HepG2 (cell line): ENCODE data around the gene SOWAHB. TPM values are rescaled to one million over a fixed set of nuclear protein-coding genes. Genes with fewer than 3 reads are reported as not detected.

Source experiments
- ATAC-seq: fragments of 200-7000 bp; cut with Tn5 transposase; 3 replicates; pipeline ENCODE4 v1.9.1; 2020; ENCODE audit warnings: mild to moderate bottlenecking, moderate library complexity
- BruUV-seq: library from RNA; stranded (reverse); fragments of 400-500 nt; replicated peaks from 2 replicates; lab custom pipeline; 2021; lab: Mats Ljungman, UMichigan
- CTCF ChIA-PET: fragments of 300-600 bp; formaldehyde crosslinking; extraction: SDS; loops from one replicate; lab custom pipeline; 2021; ENCODE audit warnings: low total read pairs, inconsistent platforms, low intra/inter-chr PET ratio; lab: Yijun Ruan, JAX
- POLR2A ChIA-PET: fragments of 350-600 bp; sonication (Branson Sonifier 250); formaldehyde crosslinking; loops from one replicate; lab custom pipeline; 2020; ENCODE audit warnings: antibody characterized with exemption, inconsistent platforms; lab: Yijun Ruan, JAX
- DNase-seq: peaks from one replicate; pipeline ENCODE4 v3.0.0-alpha.2; 2015; ENCODE audit warnings: low spot score
- FAIRE-seq: peaks from 3 replicates; lab custom pipeline; 2011; peaks lifted over from hg19 to GRCh38; lab: Jason Lieb, UNC
- H2AFZ ChIP-seq: one replicate; pipeline ENCODE4 v1.6.1; 2011; ENCODE audit warnings: low read length, inconsistent platforms
- H3K27ac ChIP-seq: fragments of 300-600 bp; 3 replicates; pipeline ENCODE4 v1.8.0; 2011; ENCODE audit warnings: mixed run types, mild to moderate bottlenecking, mixed read lengths, low read length, inconsistent platforms; ENCODE audit not compliant: insufficient read depth; ENCODE audit errors: extremely low read length
- H3K27me3 ChIP-seq, 2 experiments: fragments of 200-600 bp in 1 of 2; 2 replicates in 1 of 2; 3 replicates in 1 of 2; pipeline versions ENCODE4 v1.6.0 to v1.8.0; 2011; ENCODE audit warnings: low read length in 2 of 2, mild to moderate bottlenecking in 2 of 2, moderate library complexity in 2 of 2, inconsistent platforms in 1 of 2; ENCODE audit not compliant: insufficient read depth in 2 of 2, control insufficient read depth in 1 of 2
- H3K36me3 ChIP-seq, 2 experiments: fragments of 200-600 bp in 1 of 2; replicated peaks in 1 of 2; 2 replicates in 1 of 2; 3 replicates in 1 of 2; pipeline versions ENCODE4 v1.5.1 to v1.8.0; 2011; ENCODE audit warnings: low read length in 2 of 2, inconsistent platforms in 1 of 2; ENCODE audit not compliant: insufficient read depth in 2 of 2, control insufficient read depth in 1 of 2
- H3K4me1 ChIP-seq: 2 replicates; pipeline ENCODE4 v1.5.1; 2012; ENCODE audit warnings: low read length, inconsistent platforms; ENCODE audit not compliant: insufficient read depth
- H3K4me2 ChIP-seq: 2 replicates; pipeline ENCODE4 v1.6.0; 2011; ENCODE audit warnings: low read depth, low read length, inconsistent platforms
- H3K4me3 ChIP-seq, 3 experiments: fragments of 200-600 bp in 1 of 3; sonication (generic), shearing (Covaris generic) in 1 of 3; replicated peaks in 1 of 3; 2 replicates each; pipeline ENCODE4 v1.5.1; 2011 to 2016; ENCODE audit warnings: low read length in 3 of 3, inconsistent platforms in 2 of 3, low read depth in 2 of 3, mild to moderate bottlenecking in 2 of 3, control low read depth in 1 of 3, mixed read lengths in 1 of 3; ENCODE audit not compliant: insufficient read depth in 1 of 3
- H3K79me2 ChIP-seq: one replicate; pipeline ENCODE4 v1.6.1; 2011; ENCODE audit warnings: low read length, inconsistent platforms; ENCODE audit not compliant: insufficient read depth
- H3K9ac ChIP-seq: 2 replicates; pipeline ENCODE4 v1.6.0; 2011; ENCODE audit warnings: mild to moderate bottlenecking, low read depth, low read length, inconsistent platforms; ENCODE audit not compliant: insufficient read depth
- H3K9me3 ChIP-seq: 2 replicates; pipeline ENCODE4 v1.5.1; 2012; ENCODE audit warnings: mild to moderate bottlenecking, low read length
- H4K20me1 ChIP-seq: 2 replicates; pipeline ENCODE4 v1.6.0; 2011; ENCODE audit warnings: inconsistent platforms, mild to moderate bottlenecking, low read length, moderate library complexity; ENCODE audit not compliant: insufficient read depth
- EZH2 ChIP-seq: conservative IDR thresholded peaks from 2 replicates; pipeline ENCODE4 v1.6.1; 2012; ENCODE audit warnings: mild to moderate bottlenecking, low read depth, low read length, moderate library complexity
- FOXM1 ChIP-seq: sonication (generic); formaldehyde crosslinking; IDR thresholded peaks from 2 replicates; pipeline ENCODE4 v1.5.0; 2020; ENCODE audit warnings: missing genetic modification reagents
- HNF4A ChIP-seq: sonication (generic); formaldehyde crosslinking; IDR thresholded peaks from 2 replicates; pipeline ENCODE4 v1.4.0; 2020; ENCODE audit warnings: missing genetic modification reagents
- JUND ChIP-seq: sonication (generic); formaldehyde crosslinking; IDR thresholded peaks from 2 replicates; pipeline ENCODE4 v1.8.0; 2022; ENCODE audit warnings: mild to moderate bottlenecking, missing genetic modification reagents
- MATR3 ChIP-seq: sonication (generic); formaldehyde crosslinking; IDR thresholded peaks from 2 replicates; pipeline ENCODE4 v1.4.0; 2020; ENCODE audit warnings: missing genetic modification reagents
- SCMH1 ChIP-seq: sonication (generic); formaldehyde crosslinking; IDR thresholded peaks from 2 replicates; pipeline ENCODE4 v1.9.0; 2021; ENCODE audit warnings: missing genetic modification reagents, mild to moderate bottlenecking, borderline replicate concordance
- SOX5 ChIP-seq: IDR thresholded peaks from 2 replicates; pipeline ENCODE4 v1.6.1; 2016; ENCODE audit warnings: borderline replicate concordance
- SRSF4 ChIP-seq: fragments of 200-400 bp; formaldehyde crosslinking; IDR thresholded peaks from one replicate; pipeline ENCODE4 v1.6.1; 2018; ENCODE audit warnings: mild to moderate bottlenecking, low read depth, low read length, moderate library complexity; ENCODE audit not compliant: poor library complexity, severe bottlenecking
- ZBTB7A ChIP-seq: sonication (generic); formaldehyde crosslinking; IDR thresholded peaks from 2 replicates; pipeline ENCODE4 v1.8.0; 2022; ENCODE audit warnings: mild to moderate bottlenecking, missing genetic modification reagents
- WGBS: methylation state at CpG from one replicate; pipeline ENCODE4 v1.1.6; 2017; ENCODE audit warnings: low lambda C conversion rate; 5-methylcytosine and 5-hydroxymethylcytosine counted together
- in situ Hi-C: cut with HindIII; loops from 2 replicates; pipeline ENCODE4 v1.10.0; 2017; ENCODE audit warnings: low pct_unique_long_range_greater_than_20kb; ENCODE audit not compliant: extremely low pct_ligation_motif_present
- intact Hi-C: fragments of 100-400 bp; cut with micrococcal nuclease; formaldehyde crosslinking; loops from one replicate; pipeline ENCODE4 v1.10.0; 2022; ENCODE audit not compliant: unreplicated experiment
- polyA plus RNA-seq, 8 experiments: library from polyadenylated mRNA; depleted of rRNA in 3 of 8; stranded (reverse) in 7 of 8; unstranded in 1 of 8; fragments of >200 nt; fragmentation: Illumina TruSeq in 4 of 8; extraction: Trizol in 4 of 8; gene quantifications; 2 replicates each; pipeline versions ENCODE4 v1.2.1 to v1.2.3, GENCODE V29; 2011 to 2016; ENCODE audit warnings: low read depth in 4 of 8, missing spikeins in 1 of 8, mixed read lengths in 1 of 8; ENCODE audit not compliant: insufficient read depth in 1 of 8
- total RNA-seq, 5 experiments: library from RNA; depleted of rRNA; stranded (reverse); fragments of >200 nt; fragmentation: Illumina TruSeq; extraction: Trizol; gene quantifications; 2 replicates each; pipeline ENCODE4 v1.2.3, GENCODE V29; 2016; ENCODE audit warnings: low read depth in 1 of 5
- TF ChIP-seq, protein P1 (sequence below): sonication (generic); formaldehyde crosslinking; IDR thresholded peaks from 2 replicates; pipeline ENCODE4 v1.4.0; 2020; ENCODE audit warnings: missing genetic modification reagents, borderline replicate concordance
- TF ChIP-seq, protein P2 (sequence below): sonication (generic); formaldehyde crosslinking; IDR thresholded peaks from 2 replicates; pipeline ENCODE4 v1.5.0; 2020; ENCODE audit warnings: missing genetic modification reagents
- TF ChIP-seq, protein P3 (sequence below): sonication (generic); formaldehyde crosslinking; IDR thresholded peaks from 2 replicates; pipeline ENCODE4 v1.4.0; 2020; ENCODE audit warnings: mild to moderate bottlenecking, low read depth, missing genetic modification reagents

SOWAHB gene
- total and polyA plus RNA-seq, 2 of the 13 experiments (the other 11 are each of a cell fraction or from before 2014, with no cell fraction given): 0.12 to 0.51 TPM

- TF ChIP-seq, protein P1, sequence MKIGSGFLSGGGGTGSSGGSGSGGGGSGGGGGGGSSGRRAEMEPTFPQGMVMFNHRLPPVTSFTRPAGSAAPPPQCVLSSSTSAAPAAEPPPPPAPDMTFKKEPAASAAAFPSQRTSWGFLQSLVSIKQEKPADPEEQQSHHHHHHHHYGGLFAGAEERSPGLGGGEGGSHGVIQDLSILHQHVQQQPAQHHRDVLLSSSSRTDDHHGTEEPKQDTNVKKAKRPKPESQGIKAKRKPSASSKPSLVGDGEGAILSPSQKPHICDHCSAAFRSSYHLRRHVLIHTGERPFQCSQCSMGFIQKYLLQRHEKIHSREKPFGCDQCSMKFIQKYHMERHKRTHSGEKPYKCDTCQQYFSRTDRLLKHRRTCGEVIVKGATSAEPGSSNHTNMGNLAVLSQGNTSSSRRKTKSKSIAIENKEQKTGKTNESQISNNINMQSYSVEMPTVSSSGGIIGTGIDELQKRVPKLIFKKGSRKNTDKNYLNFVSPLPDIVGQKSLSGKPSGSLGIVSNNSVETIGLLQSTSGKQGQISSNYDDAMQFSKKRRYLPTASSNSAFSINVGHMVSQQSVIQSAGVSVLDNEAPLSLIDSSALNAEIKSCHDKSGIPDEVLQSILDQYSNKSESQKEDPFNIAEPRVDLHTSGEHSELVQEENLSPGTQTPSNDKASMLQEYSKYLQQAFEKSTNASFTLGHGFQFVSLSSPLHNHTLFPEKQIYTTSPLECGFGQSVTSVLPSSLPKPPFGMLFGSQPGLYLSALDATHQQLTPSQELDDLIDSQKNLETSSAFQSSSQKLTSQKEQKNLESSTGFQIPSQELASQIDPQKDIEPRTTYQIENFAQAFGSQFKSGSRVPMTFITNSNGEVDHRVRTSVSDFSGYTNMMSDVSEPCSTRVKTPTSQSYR (CRISPR knock-in tag): no peak
- TF ChIP-seq EZH2: no peak
Measured at GRCh38 chr4:76867377-76867776, 30.6 kb downstream of the SOWAHB start (continued).

- no peak overlapping the region for H3K4me2 ChIP-seq
- no peak overlapping the region for H2AFZ ChIP-seq
- TF ChIP-seq SOX5 (CRISPR knock-in tag) (no peak), HNF4A (no peak), SCMH1 (CRISPR knock-in tag) (no peak), JUND (CRISPR knock-in tag) (no peak), ZBTB7A (CRISPR knock-in tag) (no peak), MATR3 (CRISPR knock-in tag) (no peak), FOXM1 (CRISPR knock-in tag) (no peak), SRSF4 (no peak)
- TF ChIP-seq, protein P2, sequence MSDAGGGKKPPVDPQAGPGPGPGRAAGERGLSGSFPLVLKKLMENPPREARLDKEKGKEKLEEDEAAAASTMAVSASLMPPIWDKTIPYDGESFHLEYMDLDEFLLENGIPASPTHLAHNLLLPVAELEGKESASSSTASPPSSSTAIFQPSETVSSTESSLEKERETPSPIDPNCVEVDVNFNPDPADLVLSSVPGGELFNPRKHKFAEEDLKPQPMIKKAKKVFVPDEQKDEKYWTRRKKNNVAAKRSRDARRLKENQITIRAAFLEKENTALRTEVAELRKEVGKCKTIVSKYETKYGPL (CRISPR knock-in tag): no peak
- TF ChIP-seq, protein P3, sequence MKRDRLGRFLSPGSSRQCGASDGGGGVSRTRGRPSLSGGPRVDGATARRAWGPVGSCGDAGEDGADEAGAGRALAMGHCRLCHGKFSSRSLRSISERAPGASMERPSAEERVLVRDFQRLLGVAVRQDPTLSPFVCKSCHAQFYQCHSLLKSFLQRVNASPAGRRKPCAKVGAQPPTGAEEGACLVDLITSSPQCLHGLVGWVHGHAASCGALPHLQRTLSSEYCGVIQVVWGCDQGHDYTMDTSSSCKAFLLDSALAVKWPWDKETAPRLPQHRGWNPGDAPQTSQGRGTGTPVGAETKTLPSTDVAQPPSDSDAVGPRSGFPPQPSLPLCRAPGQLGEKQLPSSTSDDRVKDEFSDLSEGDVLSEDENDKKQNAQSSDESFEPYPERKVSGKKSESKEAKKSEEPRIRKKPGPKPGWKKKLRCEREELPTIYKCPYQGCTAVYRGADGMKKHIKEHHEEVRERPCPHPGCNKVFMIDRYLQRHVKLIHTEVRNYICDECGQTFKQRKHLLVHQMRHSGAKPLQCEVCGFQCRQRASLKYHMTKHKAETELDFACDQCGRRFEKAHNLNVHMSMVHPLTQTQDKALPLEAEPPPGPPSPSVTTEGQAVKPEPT: no peak
- TF ChIP-seq, all 625 proteins: peak for 0
- H3K27ac ChIP-seq: no peak overlapping the region
- H3K9me3 ChIP-seq: no peaks in the 10 kb centered on the region
- no peaks in the 10 kb centered on the region for H3K36me3 ChIP-seq
- no peak for FAIRE-seq
- no peaks in the 10 kb centered on the region for H4K20me1 ChIP-seq
- no peaks in the 10 kb centered on the region for H3K79me2 ChIP-seq
- no peak overlapping the region for H3K9ac ChIP-seq
- ChIA-PET POLR2A (no interaction called here), CTCF (no interaction called here)
- no peaks in the 10 kb centered on the region for H3K27me3 ChIP-seq
- in situ Hi-C loops (no loop called here), intact Hi-C loops (no loop called here)
- no peaks in the 10 kb centered on the region for H3K4me1 ChIP-seq
- no peak for ATAC-seq
- no TSS peak for BruUV-seq
- DNase-seq: no peak
- H3K4me3 ChIP-seq: no peak overlapping the region
- 71% methylated on average over 4 of the region's 9 CpGs for WGBS
Measured at GRCh38 chr4:76866641-76867040, 31.3 kb downstream of the SOWAHB start.
